B cell (primary cell): ENCODE results near the gene IKZF1.

Experiments
- CTCF ChIP-seq: fragments of 200-600 bp; IDR thresholded peaks from one replicate; pipeline ENCODE4 v1.8.0; 2022; ENCODE audit warnings: antibody characterized with exemption, mild to moderate bottlenecking
- EZH2 ChIP-seq: IDR thresholded peaks from 2 replicates; pipeline ENCODE4 v1.6.1; 2012; ENCODE audit warnings: borderline replicate concordance, low read depth, mild to moderate bottlenecking, moderate library complexity, low read length; ENCODE audit not compliant: insufficient read depth, poor library complexity, severe bottlenecking

GRCh38 chr7:50367570-50367969 lies 63.1 kb downstream of the IKZF1 start:
- TF ChIP-seq CTCF (no peak), EZH2 (no peak)
